K562 (cell line): ENCODE measurements around the gene CNOT6L. TPM values are rescaled to one million over a fixed set of nuclear protein-coding genes. Genes with fewer than 3 reads are reported as not detected.

ENCODE experiments used
- ATAC-seq: fragments of 200-7000 bp; cut with Tn5 transposase; 3 replicates; pipeline ENCODE4 v1.9.1; 2020; ENCODE audit warnings: moderate library complexity
- BruUV-seq: library from RNA; stranded (reverse); fragments of 400-500 nt; replicated peaks from 2 replicates; lab custom pipeline; 2021; lab: Mats Ljungman, UMichigan
- CTCF ChIA-PET: fragments of 300-600 bp; formaldehyde crosslinking; extraction: SDS; loops from one replicate; lab custom pipeline; 2021; ENCODE audit warnings: low intra/inter-chr PET ratio; lab: Yijun Ruan, JAX
- POLR2A ChIA-PET: fragments of 300-600, 350-650 bp; sonication (Branson Sonifier 250); formaldehyde crosslinking; extraction: SDS; loops from one replicate; lab custom pipeline; 2021; ENCODE audit warnings: antibody characterized with exemption, inconsistent platforms; lab: Yijun Ruan, JAX
- DNase-seq, 4 experiments: peaks; one replicate each; pipeline versions ENCODE4 v3.0.0 to v3.0.0-alpha.2; 2011 to 2018; ENCODE audit warnings: low spot score in 3 of 4, mixed read lengths in 3 of 4; ENCODE audit errors: extremely low read depth in 1 of 4
- FAIRE-seq: peaks from 2 replicates; lab custom pipeline; 2011; peaks lifted over from hg19 to GRCh38; lab: Jason Lieb, UNC
- H2AFZ ChIP-seq: 2 replicates; pipeline ENCODE4 v1.6.0; 2011; ENCODE audit warnings: low read depth, low read length, control low read depth, inconsistent platforms
- H3K27ac ChIP-seq: fragments of 200-600 bp; 3 replicates; pipeline ENCODE4 v1.8.0; 2011; ENCODE audit warnings: low read depth, mild to moderate bottlenecking, control low read depth, inconsistent platforms, low read length, moderate library complexity, mixed read lengths; ENCODE audit errors: extremely low read depth
- H3K27me3 ChIP-seq, 2 experiments: fragments of 300-600 bp in 1 of 2; 2 replicates in 1 of 2; 3 replicates in 1 of 2; pipeline versions ENCODE4 v1.6.0 to v1.8.0; 2011; ENCODE audit warnings: inconsistent platforms in 2 of 2, low read length in 2 of 2, mild to moderate bottlenecking in 1 of 2, mixed read lengths in 1 of 2, moderate library complexity in 1 of 2; ENCODE audit not compliant: control insufficient read depth in 2 of 2, insufficient read depth in 2 of 2
- H3K36me3 ChIP-seq: fragments of 300-600 bp; 3 replicates; pipeline ENCODE4 v1.8.0; 2011; ENCODE audit warnings: mild to moderate bottlenecking, low read length, inconsistent platforms; ENCODE audit not compliant: control insufficient read depth, insufficient read depth
- H3K4me1 ChIP-seq, 2 experiments: fragments of 200-600 bp in 1 of 2; replicated peaks in 1 of 2; 2 replicates in 1 of 2; 3 replicates in 1 of 2; pipeline versions ENCODE4 v1.5.1 to v1.8.0; 2011; ENCODE audit warnings: inconsistent platforms in 2 of 2, low read length in 2 of 2, mild to moderate bottlenecking in 1 of 2, mixed read lengths in 1 of 2, moderate library complexity in 1 of 2; ENCODE audit not compliant: control insufficient read depth in 2 of 2, insufficient read depth in 2 of 2
- H3K4me2 ChIP-seq: 2 replicates; pipeline ENCODE4 v1.6.1; 2011; ENCODE audit warnings: low read length, control low read depth, inconsistent platforms, mixed read lengths; ENCODE audit not compliant: insufficient read depth
- H3K4me3 ChIP-seq: fragments of 200-600 bp; sonication (generic), shearing (Covaris generic); 2 replicates; pipeline ENCODE4 v1.5.1; 2016; ENCODE audit warnings: control low read depth, inconsistent platforms
- H3K79me2 ChIP-seq: fragments of 200-600 bp; 3 replicates; pipeline ENCODE4 v1.8.0; 2011; ENCODE audit warnings: low read length, inconsistent platforms; ENCODE audit not compliant: control insufficient read depth, insufficient read depth
- H3K9ac ChIP-seq, 2 experiments: 2 replicates each; pipeline versions ENCODE4 v1.6.0 to v1.6.1; 2011; ENCODE audit warnings: low read depth in 2 of 2, low read length in 2 of 2, control low read depth in 1 of 2, inconsistent platforms in 1 of 2, mild to moderate bottlenecking in 1 of 2, mixed read lengths in 1 of 2; ENCODE audit not compliant: insufficient read depth in 1 of 2
- H3K9me1 ChIP-seq: one replicate; pipeline ENCODE4 v1.6.0; 2011; ENCODE audit warnings: inconsistent platforms, mild to moderate bottlenecking, low read length, moderate library complexity; ENCODE audit not compliant: control insufficient read depth, insufficient read depth
- H3K9me3 ChIP-seq: replicated peaks from 2 replicates; pipeline ENCODE4 v1.5.1; 2011; ENCODE audit warnings: low read depth, low read length, inconsistent platforms; ENCODE audit not compliant: control insufficient read depth, insufficient read depth
- H4K20me1 ChIP-seq: replicated peaks from 2 replicates; pipeline ENCODE4 v1.6.1; 2011; ENCODE audit warnings: low read length, inconsistent platforms, mixed read lengths; ENCODE audit not compliant: control insufficient read depth, insufficient read depth
- DNMT1 ChIP-seq: fragments of 450-650 bp; IDR thresholded peaks from 2 replicates; pipeline ENCODE4 v1.6.1; 2016; ENCODE audit warnings: antibody characterized with exemption, mild to moderate bottlenecking
- FOXP1 ChIP-seq: sonication (generic); formaldehyde crosslinking; IDR thresholded peaks from 2 replicates; pipeline ENCODE4 v1.8.0; 2022; ENCODE audit warnings: mild to moderate bottlenecking, missing genetic modification reagents
- GABPA ChIP-seq: fragments of 200-800 bp; sonication (Bioruptor generic); conservative IDR thresholded peaks from 2 replicates; pipeline ENCODE4 v1.6.1; 2016; ENCODE audit warnings: low read depth, missing genetic modification characterization, missing compliant biosample characterization
- HOXB6 ChIP-seq: fragments of 250-450 bp; sonication (Bioruptor Pico); IDR thresholded peaks from 2 replicates; pipeline ENCODE4 v1.5.1; 2022; ENCODE audit warnings: mild to moderate bottlenecking, borderline replicate concordance
- NELFE ChIP-seq: IDR thresholded peaks from 2 replicates; pipeline ENCODE4 v1.6.1; 2011; ENCODE audit warnings: mild to moderate bottlenecking; ENCODE audit not compliant: insufficient read depth, insufficient read length
- PHB2 ChIP-seq: fragments of 450-650 bp; IDR thresholded peaks from 2 replicates; pipeline ENCODE4 v1.6.1; 2017; ENCODE audit warnings: low read depth
- RBBP5 ChIP-seq: fragments of 200-600 bp; sonication (generic); IDR thresholded peaks from 2 replicates; pipeline ENCODE4 v1.6.1; 2012; ENCODE audit warnings: borderline replicate concordance, mild to moderate bottlenecking, low read length, control low read depth, inconsistent platforms; ENCODE audit not compliant: insufficient read depth, poor library complexity, severe bottlenecking
- RBM25 ChIP-seq: fragments of 200-400 bp; formaldehyde crosslinking; IDR thresholded peaks from 2 replicates; pipeline ENCODE4 v1.6.1; 2018; ENCODE audit warnings: low read length, low read depth, moderate library complexity; ENCODE audit not compliant: severe bottlenecking
- SMARCC2 ChIP-seq: fragments of 450-650 bp; IDR thresholded peaks from 2 replicates; pipeline ENCODE4 v1.6.1; 2017; ENCODE audit warnings: antibody characterized with exemption, moderate library complexity, mild to moderate bottlenecking, low read depth
- THRAP3 ChIP-seq: fragments of 450-650 bp; IDR thresholded peaks from 2 replicates; pipeline ENCODE4 v1.6.1; 2016; ENCODE audit warnings: mild to moderate bottlenecking, inconsistent platforms, borderline replicate concordance
- ZNF24 ChIP-seq: fragments of 450-650 bp; IDR thresholded peaks from 2 replicates; pipeline ENCODE4 v1.6.1; 2016
- ZNF445 ChIP-seq: fragments of 250-450 bp; sonication (Bioruptor Pico); IDR thresholded peaks from 2 replicates; pipeline ENCODE4 v1.4.0; 2020; ENCODE audit warnings: low read depth, mild to moderate bottlenecking, moderate library complexity
- WGBS: fragments of 100-300 bp; shearing (Covaris generic); methylation state at CpG from one replicate; pipeline ENCODE4 v1.1.6; 2016; ENCODE audit warnings: low coverage, mixed read lengths; ENCODE audit not compliant: insufficient coverage; ENCODE audit errors: missing lambda C conversion rate; 5-methylcytosine and 5-hydroxymethylcytosine counted together
- in situ Hi-C: fragments of 300-500 bp; cut with MboI; formaldehyde crosslinking; loops from 4 replicates; pipeline ENCODE4 v1.15.0; 2018; ENCODE audit warnings: inconsistent platforms, mixed read lengths
- intact Hi-C: fragments of 100-400 bp; cut with micrococcal nuclease; formaldehyde crosslinking; loops from 2 replicates; pipeline ENCODE4 v1.14.2; 2022
- polyA plus RNA-seq, 8 experiments: library from polyadenylated mRNA; depleted of rRNA in 4 of 8; stranded (reverse) in 5 of 8; unstranded in 3 of 8; fragments of >200 nt; fragmentation: Nextera tagmentation in 2 of 8; fragmentation: Illumina TruSeq in 1 of 8; extraction: Ambion mirVana in 2 of 8; extraction: Trizol in 1 of 8; gene quantifications; 2 replicates each; pipeline versions ENCODE4 v1.2.1 to v1.2.3, GENCODE V29; 2011 to 2014; ENCODE audit warnings: inconsistent platforms in 1 of 8, missing spikeins in 1 of 8
- total RNA-seq, 7 experiments: library from RNA; depleted of rRNA in 6 of 7; stranded (reverse); fragments of >200 nt in 6 of 7; fragmentation: Illumina TruSeq in 2 of 7; extraction: Trizol in 2 of 7; gene quantifications; 2 replicates each; pipeline versions ENCODE4 v1.2.1 to v1.2.3, GENCODE V29; 2011 to 2021; ENCODE audit warnings: low replicate concordance in 1 of 7
- TF ChIP-seq, protein P1 (sequence below): fragments of 450-650 bp; IDR thresholded peaks from 2 replicates; pipeline ENCODE4 v1.6.1; 2016; ENCODE audit warnings: mild to moderate bottlenecking, moderate library complexity

The CNOT6L gene
- total and polyA plus RNA-seq, 9 of the 15 experiments (the other 6 are each of a cell fraction or from before 2014, with no cell fraction given): 3.7 to 27.9 (median 6.5) TPM

GRCh38 chr4:77761595-77761994, 57.6 kb downstream of the CNOT6L start:
- POLR2A ChIA-PET: no interaction called here
- FAIRE-seq: no peak
- TF ChIP-seq SMARCC2 (no peak), GABPA (tag) (no peak), ZNF445 (no peak), NELFE (no peak), RBM25 (peak; percentile 48), THRAP3 (no peak), DNMT1 (no peak), ZNF24 (peak; percentile 84), PHB2 (no peak), RBBP5 (no peak), HOXB6 (no peak), FOXP1 (CRISPR knock-in tag) (no peak)
- TF ChIP-seq, protein P1, sequence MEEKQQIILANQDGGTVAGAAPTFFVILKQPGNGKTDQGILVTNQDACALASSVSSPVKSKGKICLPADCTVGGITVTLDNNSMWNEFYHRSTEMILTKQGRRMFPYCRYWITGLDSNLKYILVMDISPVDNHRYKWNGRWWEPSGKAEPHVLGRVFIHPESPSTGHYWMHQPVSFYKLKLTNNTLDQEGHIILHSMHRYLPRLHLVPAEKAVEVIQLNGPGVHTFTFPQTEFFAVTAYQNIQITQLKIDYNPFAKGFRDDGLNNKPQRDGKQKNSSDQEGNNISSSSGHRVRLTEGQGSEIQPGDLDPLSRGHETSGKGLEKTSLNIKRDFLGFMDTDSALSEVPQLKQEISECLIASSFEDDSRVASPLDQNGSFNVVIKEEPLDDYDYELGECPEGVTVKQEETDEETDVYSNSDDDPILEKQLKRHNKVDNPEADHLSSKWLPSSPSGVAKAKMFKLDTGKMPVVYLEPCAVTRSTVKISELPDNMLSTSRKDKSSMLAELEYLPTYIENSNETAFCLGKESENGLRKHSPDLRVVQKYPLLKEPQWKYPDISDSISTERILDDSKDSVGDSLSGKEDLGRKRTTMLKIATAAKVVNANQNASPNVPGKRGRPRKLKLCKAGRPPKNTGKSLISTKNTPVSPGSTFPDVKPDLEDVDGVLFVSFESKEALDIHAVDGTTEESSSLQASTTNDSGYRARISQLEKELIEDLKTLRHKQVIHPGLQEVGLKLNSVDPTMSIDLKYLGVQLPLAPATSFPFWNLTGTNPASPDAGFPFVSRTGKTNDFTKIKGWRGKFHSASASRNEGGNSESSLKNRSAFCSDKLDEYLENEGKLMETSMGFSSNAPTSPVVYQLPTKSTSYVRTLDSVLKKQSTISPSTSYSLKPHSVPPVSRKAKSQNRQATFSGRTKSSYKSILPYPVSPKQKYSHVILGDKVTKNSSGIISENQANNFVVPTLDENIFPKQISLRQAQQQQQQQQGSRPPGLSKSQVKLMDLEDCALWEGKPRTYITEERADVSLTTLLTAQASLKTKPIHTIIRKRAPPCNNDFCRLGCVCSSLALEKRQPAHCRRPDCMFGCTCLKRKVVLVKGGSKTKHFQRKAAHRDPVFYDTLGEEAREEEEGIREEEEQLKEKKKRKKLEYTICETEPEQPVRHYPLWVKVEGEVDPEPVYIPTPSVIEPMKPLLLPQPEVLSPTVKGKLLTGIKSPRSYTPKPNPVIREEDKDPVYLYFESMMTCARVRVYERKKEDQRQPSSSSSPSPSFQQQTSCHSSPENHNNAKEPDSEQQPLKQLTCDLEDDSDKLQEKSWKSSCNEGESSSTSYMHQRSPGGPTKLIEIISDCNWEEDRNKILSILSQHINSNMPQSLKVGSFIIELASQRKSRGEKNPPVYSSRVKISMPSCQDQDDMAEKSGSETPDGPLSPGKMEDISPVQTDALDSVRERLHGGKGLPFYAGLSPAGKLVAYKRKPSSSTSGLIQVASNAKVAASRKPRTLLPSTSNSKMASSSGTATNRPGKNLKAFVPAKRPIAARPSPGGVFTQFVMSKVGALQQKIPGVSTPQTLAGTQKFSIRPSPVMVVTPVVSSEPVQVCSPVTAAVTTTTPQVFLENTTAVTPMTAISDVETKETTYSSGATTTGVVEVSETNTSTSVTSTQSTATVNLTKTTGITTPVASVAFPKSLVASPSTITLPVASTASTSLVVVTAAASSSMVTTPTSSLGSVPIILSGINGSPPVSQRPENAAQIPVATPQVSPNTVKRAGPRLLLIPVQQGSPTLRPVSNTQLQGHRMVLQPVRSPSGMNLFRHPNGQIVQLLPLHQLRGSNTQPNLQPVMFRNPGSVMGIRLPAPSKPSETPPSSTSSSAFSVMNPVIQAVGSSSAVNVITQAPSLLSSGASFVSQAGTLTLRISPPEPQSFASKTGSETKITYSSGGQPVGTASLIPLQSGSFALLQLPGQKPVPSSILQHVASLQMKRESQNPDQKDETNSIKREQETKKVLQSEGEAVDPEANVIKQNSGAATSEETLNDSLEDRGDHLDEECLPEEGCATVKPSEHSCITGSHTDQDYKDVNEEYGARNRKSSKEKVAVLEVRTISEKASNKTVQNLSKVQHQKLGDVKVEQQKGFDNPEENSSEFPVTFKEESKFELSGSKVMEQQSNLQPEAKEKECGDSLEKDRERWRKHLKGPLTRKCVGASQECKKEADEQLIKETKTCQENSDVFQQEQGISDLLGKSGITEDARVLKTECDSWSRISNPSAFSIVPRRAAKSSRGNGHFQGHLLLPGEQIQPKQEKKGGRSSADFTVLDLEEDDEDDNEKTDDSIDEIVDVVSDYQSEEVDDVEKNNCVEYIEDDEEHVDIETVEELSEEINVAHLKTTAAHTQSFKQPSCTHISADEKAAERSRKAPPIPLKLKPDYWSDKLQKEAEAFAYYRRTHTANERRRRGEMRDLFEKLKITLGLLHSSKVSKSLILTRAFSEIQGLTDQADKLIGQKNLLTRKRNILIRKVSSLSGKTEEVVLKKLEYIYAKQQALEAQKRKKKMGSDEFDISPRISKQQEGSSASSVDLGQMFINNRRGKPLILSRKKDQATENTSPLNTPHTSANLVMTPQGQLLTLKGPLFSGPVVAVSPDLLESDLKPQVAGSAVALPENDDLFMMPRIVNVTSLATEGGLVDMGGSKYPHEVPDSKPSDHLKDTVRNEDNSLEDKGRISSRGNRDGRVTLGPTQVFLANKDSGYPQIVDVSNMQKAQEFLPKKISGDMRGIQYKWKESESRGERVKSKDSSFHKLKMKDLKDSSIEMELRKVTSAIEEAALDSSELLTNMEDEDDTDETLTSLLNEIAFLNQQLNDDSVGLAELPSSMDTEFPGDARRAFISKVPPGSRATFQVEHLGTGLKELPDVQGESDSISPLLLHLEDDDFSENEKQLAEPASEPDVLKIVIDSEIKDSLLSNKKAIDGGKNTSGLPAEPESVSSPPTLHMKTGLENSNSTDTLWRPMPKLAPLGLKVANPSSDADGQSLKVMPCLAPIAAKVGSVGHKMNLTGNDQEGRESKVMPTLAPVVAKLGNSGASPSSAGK: no peak

More at GRCh38 chr4:77761595-77761994, 57.6 kb downstream of the CNOT6L start:
- Histone ChIP-seq H3K27ac (no peak overlapping the region), H3K9me1 (no peaks in the 10 kb centered on the region), H3K9me3 (peaks cover 3% of the 10 kb centered on the region), H3K79me2 (no peaks in the 10 kb centered on the region), H3K4me3 (no peak overlapping the region), H3K4me1 (no peaks in the 10 kb centered on the region), H3K9ac (no peak overlapping the region), H2AFZ (no peak overlapping the region), H4K20me1 (no peaks in the 10 kb centered on the region), H3K4me2 (no peak overlapping the region), H3K36me3 (no peaks in the 10 kb centered on the region; the same call in 1 of the 3 replicates), H3K27me3 (no peaks in the 10 kb centered on the region)
- DNase-seq (no peak), ATAC-seq (no peak)
- intact Hi-C loops: no loop called here
- CTCF ChIA-PET: no interaction called here
- in situ Hi-C loops: no loop called here
- no TSS peak for BruUV-seq
- WGBS: 100% methylated on average over 1 of the region's 1 CpG
